Type B pancreatic cell (in vitro differentiated cells): Measurements from ENCODE around the gene GFRA4. TPM values are rescaled to one million over a fixed set of nuclear protein-coding genes. Genes with fewer than 3 reads are reported as not detected.
A peak's percentile ranks its signal among the peaks of the same experiment; 100 is the strongest.

Experiments used
- DNase-seq: peaks from one replicate; pipeline ENCODE4 v3.0.0; 2021; ENCODE audit warnings: mixed read lengths; ENCODE audit not compliant: unreplicated experiment; ENCODE audit errors: extremely low spot score
- H3K27ac Mint-ChIP-seq: 2 replicates; pipeline ENCODE4 v1.8.0; 2021; ENCODE audit warnings: mild to moderate bottlenecking, mixed read lengths
- H3K27me3 Mint-ChIP-seq: 2 replicates; pipeline ENCODE4 v1.8.0; 2021; ENCODE audit warnings: mixed read lengths
- H3K36me3 Mint-ChIP-seq: 2 replicates; pipeline ENCODE4 v1.8.0; 2021; ENCODE audit warnings: mixed read lengths
- H3K4me1 Mint-ChIP-seq: one replicate; pipeline ENCODE4 v1.8.0; 2021; ENCODE audit warnings: mixed read lengths; ENCODE audit not compliant: unreplicated experiment
- H3K4me3 Mint-ChIP-seq: 2 replicates; pipeline ENCODE4 v1.8.0; 2021; ENCODE audit warnings: mild to moderate bottlenecking, mixed read lengths
- H3K9me3 Mint-ChIP-seq: 2 replicates; pipeline ENCODE4 v1.8.0; 2021; ENCODE audit warnings: mixed read lengths
- CTCF ChIP-seq: fragments of 200-600 bp; sonication (generic); conservative IDR thresholded peaks from 2 replicates; pipeline ENCODE4 v1.5.0; 2021; ENCODE audit warnings: antibody characterized with exemption, mild to moderate bottlenecking
- total RNA-seq: library from RNA; stranded (reverse); gene quantifications from 2 replicates; pipeline ENCODE4 v1.2.1, GENCODE V29; 2021; ENCODE audit warnings: low replicate concordance

The GFRA4 gene
- total RNA-seq, 1 donor from 2014 or later: not detected

DNA sequence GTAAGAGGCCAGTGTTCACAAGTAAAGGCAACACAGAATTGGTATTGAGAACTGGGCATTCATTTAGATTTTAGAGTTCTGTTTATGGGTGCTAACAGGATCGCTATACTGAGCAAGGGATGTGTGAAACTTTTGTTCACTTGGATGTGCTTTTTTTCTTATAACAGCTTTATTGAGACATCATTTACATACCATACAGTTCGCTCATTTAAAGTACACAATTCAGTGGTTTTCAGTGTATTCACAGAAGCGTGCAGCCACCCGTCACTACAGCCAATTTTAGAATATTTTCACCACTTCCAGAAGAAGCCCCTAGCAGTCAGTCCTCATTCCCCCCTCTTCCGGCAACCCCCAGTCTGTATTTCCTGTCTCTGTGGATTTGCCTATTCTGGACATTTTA is 48.7 kb downstream of the GFRA4 start:
- Mint-ChIP-seq H3K4me1 (peaks cover 20% of the 10 kb centered on the region), H3K36me3 (peaks cover 15% of the 10 kb centered on the region), H3K4me3 (no peak overlapping the region), H3K9me3 (no peaks in the 10 kb centered on the region), H3K27ac (no peak overlapping the region), H3K27me3 (no peaks in the 10 kb centered on the region)
- TF ChIP-seq CTCF: no peak
- no peak for DNase-seq

- Mint-ChIP-seq H3K27me3 (no peaks in the 10 kb centered on the region), H3K9me3 (no peaks in the 10 kb centered on the region), H3K36me3 (peaks cover 21% of the 10 kb centered on the region), H3K4me1 (peaks cover 20% of the 10 kb centered on the region), H3K4me3 (no peak overlapping the region), H3K27ac (no peak overlapping the region)
- DNase-seq: no peak
- no peak for TF ChIP-seq CTCF
Observed at GRCh38 chr20:3613821-3614440, 49.3 kb downstream of the GFRA4 start.

DNA sequence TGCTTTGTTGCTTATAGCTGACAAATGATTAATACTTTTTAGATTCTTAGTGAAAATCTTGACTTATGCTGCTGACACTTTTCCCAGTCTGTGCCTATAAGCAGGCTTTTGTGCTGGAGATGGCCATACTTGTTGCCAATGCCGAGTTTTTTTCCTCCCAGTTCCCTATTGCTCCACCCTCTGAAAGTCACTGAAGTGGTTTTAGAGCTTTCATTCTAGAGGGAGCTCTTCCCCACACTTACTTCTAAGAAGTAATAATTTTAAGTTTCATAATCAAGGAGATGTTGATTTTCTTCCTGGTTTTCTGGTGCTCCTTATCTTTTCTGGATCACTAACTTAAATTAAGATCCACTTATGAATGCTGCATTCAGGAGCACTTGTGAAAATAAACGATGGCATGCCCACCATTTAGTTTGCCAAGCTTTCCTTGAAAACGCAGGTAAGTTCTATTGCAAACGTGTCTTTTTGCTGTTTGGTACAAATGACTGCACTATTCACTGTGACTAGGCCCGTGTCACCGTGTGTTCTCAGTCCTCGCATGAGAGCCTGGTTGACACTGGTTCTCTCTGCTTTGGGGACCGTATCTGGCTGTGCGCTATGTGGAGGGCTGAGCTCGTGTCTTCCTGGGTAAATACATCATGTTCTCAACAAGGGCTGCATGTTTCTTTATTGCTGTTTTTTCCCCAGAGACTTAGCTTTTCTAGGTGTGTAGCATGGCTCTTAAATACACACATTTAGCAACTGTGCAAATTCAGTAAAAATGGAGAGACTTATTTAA is 50.2 kb downstream of the GFRA4 start:
- Mint-ChIP-seq H3K36me3 (peaks cover 27% of the 10 kb centered on the region), H3K4me3 (no peak overlapping the region)
- no peak for DNase-seq

GRCh38 chr20:3611901-3612300 is 51.3 kb downstream of the GFRA4 start:
- H3K36me3 Mint-ChIP-seq: peaks cover 32% of the 10 kb centered on the region
- no peaks in the 10 kb centered on the region for H3K27me3 Mint-ChIP-seq
- no peak for DNase-seq
- TF ChIP-seq CTCF: no peak
- H3K4me3 Mint-ChIP-seq: no peak overlapping the region
- H3K9me3 Mint-ChIP-seq: no peaks in the 10 kb centered on the region
- H3K4me1 Mint-ChIP-seq: peaks cover 20% of the 10 kb centered on the region
- no peak overlapping the region for H3K27ac Mint-ChIP-seq

More for the DNA sequence above, 50.2 kb downstream of the GFRA4 start:
- H3K4me1 Mint-ChIP-seq: peaks cover 20% of the 10 kb centered on the region
- peak overlapping the region; percentile 44 for H3K27ac Mint-ChIP-seq
- no peak for TF ChIP-seq CTCF
- H3K27me3 Mint-ChIP-seq: no peaks in the 10 kb centered on the region
- no peaks in the 10 kb centered on the region for H3K9me3 Mint-ChIP-seq

Other genes starting within 250 kb of the GFRA4 start
- 36.9 and 43.9 TPM in 2 replicates for gene ATRN, start 192.4 kb downstream of the GFRA4 start, total RNA-seq
- gene ADAM33, start 18.6 kb upstream of the GFRA4 start, total RNA-seq: 0.29 and 8.2 TPM in 2 replicates
- gene SIGLEC1, start 49.2 kb upstream of the GFRA4 start, total RNA-seq: not detected in 2 replicates
- gene HSPA12B, start 69.3 kb upstream of the GFRA4 start, total RNA-seq: 0.10 and 5.2 TPM in 2 replicates
- gene ADISSP, start 104.4 kb upstream of the GFRA4 start, total RNA-seq: 21.7 and 49.4 TPM in 2 replicates
- gene SPEF1, start 118.0 kb upstream of the GFRA4 start, total RNA-seq: 0.55 and 3.0 TPM in 2 replicates
- 63.2 and 68.7 TPM in 2 replicates for gene CENPB, start 123.3 kb upstream of the GFRA4 start, total RNA-seq
- 34.8 and 51.1 TPM in 2 replicates for gene CDC25B, start 132.9 kb upstream of the GFRA4 start, total RNA-seq
- 10.4 and 11.1 TPM in 2 replicates for gene AP5S1, start 157.1 kb upstream of the GFRA4 start, total RNA-seq
- 44.5 and 52.2 TPM in 2 replicates for gene MAVS, start 183.4 kb upstream of the GFRA4 start, total RNA-seq
- gene PANK2, start 226.0 kb upstream of the GFRA4 start, total RNA-seq: 38.9 and 55.3 TPM in 2 replicates